ENCODE results near the gene COL17A1.

Gene COL17A1

GRCh38 chr10:104029521-104029860, 56.2 kb downstream of the COL17A1 start:
- no peak for DNase-seq

DNA sequence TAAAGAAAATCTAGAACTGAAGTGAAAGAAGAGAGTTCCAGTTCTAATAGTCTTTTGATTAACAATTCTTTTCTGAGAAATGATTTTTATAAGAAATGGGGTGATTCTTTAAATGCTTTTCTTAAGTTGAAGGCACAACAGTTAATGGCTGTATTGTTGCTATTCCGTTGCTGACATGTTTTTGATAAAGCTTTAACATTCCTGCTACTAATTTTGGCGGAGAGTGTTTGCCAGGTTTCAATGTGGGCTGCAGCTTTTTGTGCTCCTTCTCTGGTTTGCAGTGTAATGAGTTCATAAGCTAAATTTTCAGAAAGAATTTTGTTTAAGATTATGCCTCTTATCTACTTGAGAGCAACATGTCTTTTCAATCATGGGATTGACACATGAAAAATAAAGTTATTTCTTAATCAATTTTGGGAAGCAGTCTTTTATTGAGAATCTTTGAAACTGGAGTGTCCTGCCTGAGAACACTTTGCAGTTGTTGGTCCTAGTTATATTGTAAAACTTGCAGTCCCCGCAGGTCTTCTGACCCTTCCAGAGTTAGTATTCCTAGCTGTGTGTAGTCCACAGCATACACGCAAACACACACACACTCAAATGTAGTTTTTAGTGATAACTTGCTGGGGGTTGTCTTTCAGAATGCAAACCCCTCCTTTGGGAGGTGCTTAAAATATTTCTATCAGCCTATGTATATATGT, 56.7 kb downstream of the COL17A1 start:
- DNase-seq, result no peak

DNA sequence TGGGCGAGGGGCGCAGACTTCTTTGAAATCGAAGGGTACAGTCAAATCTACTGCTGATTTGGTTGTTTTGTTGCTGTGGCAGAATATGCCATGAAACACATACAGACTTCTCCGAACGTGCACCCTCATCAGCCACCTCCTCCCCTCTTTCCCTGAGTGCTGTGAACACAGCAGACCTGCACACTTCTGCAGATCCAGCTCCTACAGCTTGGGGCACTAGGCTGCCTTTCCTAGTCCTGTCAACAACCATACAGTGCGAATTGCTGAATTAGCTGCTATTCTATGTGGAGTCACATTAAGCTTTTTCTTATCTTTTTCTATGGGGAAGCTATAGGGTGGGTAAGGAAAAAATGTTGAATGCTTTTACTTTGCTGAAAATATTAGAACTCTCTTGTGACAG, 57.5 kb downstream of the COL17A1 start:
- DNase-seq, result no peak

DNA sequence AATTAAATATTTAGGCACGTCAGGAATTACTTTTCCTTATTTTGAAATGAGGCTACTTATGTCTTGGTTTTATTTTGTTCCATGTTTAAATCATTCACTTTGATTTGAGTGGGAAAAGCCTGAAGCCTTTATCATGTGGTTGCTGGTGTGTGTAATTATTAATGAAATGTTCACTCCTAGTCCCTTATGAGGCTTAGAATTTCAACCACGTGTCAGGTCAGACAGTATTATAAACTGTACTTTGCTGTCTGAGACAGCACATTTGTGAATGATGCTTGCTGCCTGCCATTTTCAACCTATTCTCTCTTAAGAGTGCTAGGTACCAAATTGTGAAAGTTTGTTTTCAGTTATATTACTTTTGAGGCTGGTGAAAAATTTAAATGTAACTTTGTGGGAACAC, 58.9 kb downstream of the COL17A1 start:
- DNase-seq, result no peak

GRCh38 chr10:104025524-104025923, 60.2 kb downstream of the COL17A1 start:
- no peak for DNase-seq

GRCh38 chr10:104022026-104022425, 63.7 kb downstream of the COL17A1 start:
- DNase-seq, result no peak

DNA sequence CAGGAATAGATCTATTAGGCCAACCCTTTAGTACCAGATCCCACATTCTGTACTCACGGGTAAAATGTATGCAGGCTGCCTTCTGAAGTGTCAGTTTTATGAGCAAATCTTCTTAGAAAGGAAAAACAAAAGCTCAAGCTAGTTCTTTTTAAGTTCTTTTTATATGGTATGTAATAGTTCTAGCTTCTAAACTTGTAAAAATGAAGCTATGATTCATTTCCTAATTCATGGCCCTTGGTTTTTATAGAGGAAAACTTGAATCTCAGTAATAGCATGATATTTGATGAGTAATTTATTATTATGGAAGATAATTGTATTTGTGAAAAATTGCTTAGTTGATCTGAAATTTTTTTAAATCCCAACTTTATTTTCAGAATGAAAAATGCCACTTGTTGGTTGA, 64.4 kb downstream of the COL17A1 start:
- DNase-seq, result no peak

- no peak for DNase-seq
Measured at GRCh38 chr10:104020020-104020419, 65.7 kb downstream of the COL17A1 start.

- no peak for DNase-seq
Measured at GRCh38 chr10:104018471-104018870, 67.2 kb downstream of the COL17A1 start.

- DNase-seq, result no peak
Measured at GRCh38 chr10:104016661-104017060, 69.0 kb downstream of the COL17A1 start.

DNA sequence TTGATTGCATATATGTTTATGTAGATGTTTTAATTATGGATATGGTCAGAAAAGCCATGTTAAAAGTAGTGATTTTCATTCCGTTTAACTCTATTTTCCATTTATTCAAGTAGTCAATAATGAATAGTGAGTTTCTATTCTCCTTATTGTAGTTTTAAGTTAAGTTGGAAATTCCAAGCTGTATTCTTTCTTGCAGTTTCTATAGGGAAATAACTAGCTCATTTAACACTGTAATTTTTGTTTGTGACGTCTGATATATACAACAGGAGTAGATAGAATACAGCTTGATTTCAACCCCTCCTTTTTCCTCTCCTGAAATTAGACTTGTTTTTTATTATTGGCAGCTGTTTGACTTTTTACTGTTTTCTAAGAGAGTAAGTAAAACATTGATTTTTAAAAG, 71.5 kb downstream of the COL17A1 start:
- DNase-seq, result no peak

DNA sequence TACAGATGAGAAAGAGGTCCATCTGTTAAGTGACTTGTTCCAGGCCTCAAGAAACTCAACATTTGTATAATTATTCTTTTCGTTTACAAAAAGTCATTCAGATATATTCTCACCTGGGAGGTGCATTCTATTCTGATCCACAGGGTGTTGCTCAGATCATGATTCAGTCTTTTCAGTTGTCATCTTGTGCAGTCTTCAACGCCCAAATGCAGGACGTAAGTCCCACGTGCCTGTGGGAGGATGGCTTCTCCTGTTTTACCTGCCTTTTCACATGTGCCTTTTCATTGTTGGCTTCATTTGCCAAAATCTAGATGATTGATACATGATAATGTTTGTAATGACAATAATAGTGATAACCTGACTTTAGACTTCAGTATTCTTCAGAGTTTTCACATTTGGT, 72.2 kb downstream of the COL17A1 start:
- no peak for DNase-seq

DNA sequence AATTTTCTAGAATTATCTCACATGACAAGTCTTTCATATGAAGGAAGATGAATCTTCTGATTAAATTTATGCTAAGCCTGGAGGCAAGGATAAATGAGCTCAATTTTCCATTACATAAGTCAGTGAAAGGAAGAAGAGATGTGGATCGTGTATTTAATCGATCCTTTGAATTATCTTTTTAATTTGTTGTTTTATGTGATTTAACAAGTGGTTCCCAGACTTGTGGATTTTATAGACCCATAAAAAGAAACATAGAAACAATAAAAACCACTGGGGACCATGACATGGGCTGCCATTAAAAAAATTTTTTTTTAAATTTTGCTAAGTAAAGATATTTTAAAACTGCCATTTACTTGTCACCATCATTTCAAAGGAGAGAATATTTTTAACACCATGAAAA, 73.8 kb downstream of the COL17A1 start:
- DNase-seq, result no peak

GRCh38 chr10:104005172-104005863, 80.4 kb downstream of the COL17A1 start:
- no peak for DNase-seq

GRCh38 chr10:104002911-104003310, 82.8 kb downstream of the COL17A1 start:
- no peak for DNase-seq

DNA sequence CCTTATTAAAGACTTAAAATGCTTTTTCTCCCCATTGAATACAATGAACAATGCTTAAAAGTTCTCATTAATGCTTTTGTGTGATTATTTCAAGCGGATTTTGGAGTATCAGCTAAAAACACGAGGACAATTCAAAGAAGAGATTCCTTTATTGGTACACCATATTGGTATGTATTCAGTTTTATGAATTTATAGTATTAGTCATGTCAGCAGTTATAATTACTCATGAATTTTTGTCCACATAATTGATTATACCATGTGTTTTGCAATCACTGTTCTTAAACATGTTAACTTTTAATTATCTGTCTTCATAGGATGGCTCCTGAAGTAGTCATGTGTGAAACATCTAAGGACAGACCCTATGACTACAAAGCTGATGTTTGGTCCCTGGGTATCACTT, 86.9 kb downstream of the COL17A1 start:
- no peak for DNase-seq

DNA sequence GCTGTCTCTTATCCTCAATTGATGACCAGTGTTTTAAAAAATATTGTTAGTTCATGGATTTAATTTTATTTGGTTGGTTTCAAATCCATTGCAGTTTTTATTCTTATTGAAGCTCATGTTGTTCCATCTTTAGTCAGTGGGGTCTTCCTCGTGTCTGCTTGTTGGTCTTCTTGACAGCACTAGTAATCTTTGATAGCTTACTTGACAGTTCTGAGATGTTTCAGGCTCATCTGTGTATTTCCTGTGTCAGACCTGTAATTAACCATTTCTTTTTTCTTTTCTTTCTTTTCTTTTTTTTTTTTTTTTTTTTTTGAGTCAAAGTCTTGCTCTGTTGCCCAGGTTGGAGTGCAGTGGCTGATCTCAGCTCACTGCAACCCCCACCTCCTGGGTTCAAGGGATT, 90.5 kb downstream of the COL17A1 start:
- DNase-seq, result no peak

DNA sequence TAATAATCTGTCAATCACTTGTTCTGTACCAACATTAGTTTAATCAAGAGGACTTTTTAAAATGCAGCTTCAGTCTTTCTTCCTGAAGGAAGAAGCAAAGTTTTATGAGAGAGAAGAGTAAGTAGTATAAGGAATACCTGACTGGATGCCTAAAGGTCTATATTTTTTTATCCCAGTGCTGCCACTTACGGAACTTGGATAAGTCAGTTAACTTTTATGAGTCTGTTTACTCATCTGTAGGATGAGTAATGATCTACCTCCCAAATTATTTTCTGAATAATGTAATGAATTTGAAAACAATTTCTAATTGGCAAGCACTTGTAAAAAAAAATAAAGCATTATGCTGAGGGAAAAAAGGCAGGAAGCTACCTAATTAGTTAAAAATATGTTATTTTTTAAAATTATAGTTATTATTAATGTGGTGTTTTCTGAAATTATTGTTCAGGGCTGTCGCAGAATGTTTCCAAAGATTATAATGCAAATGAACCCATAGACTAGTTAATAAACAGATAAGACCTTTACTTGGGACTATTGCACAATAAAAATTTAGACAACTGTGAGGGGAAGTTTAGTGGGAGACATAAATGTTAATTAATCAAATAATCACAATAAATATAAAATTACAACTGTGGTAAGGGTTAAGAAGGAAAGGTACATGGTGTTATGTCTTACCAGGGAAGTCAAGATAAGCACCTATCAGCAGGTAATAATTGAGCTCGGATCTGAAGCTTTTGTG, 94.1 kb downstream of the COL17A1 start:
- DNase-seq, result no peak

GRCh38 chr10:103990531-103990930, 95.1 kb downstream of the COL17A1 start:
- no peak for DNase-seq

- DNase-seq, result no peak
Measured at GRCh38 chr10:103990121-103990520, 95.6 kb downstream of the COL17A1 start.

DNA sequence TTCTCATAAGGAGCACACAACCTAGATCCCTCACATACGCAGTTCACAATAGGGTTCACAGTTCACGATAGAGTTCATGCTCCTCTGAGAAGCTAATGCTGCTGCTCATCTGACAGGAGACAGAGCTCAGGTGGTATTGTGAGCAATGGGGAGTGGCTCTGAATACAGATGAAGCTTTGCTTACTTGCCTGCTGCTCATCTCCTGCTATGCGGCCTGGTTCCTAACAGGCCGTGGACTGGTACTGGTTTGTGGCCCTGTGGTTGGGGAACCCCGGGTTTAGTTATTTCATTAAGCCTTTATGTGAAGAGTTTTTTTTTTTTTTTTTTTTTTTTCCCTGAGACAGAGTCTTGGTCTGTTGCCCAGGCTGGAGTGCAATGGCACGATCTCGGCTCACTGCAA, 99.3 kb downstream of the COL17A1 start:
- no peak for DNase-seq

GRCh38 chr10:103985726-103986125, 100.0 kb downstream of the COL17A1 start:
- DNase-seq, result no peak

DNA sequence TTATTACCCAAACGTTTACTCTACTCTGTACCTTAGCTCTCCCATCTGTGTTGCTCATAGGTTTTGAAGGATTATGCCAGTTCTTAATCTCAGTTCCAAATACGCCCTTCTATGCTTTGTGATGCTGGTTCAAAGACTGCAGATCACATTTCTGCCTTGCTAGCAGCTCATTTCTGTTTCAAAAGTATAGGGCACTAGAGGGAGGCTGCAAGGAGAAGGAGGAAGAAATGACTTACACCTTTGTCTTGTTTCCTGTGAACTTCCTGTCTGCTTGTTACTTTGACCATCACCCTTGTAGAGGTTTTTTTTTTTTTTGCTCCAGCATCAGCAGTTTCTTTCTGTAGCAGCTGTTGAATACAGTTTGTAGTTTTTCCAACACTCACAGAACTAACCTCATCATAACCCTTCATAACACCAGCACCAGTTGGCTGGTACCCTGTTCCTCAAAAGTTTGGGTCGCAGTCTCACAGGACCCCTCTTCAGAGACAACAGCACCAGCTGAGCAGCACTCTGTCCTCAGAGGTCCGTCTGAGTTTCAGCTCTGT, 102.2 kb downstream of the COL17A1 start:
- no peak for DNase-seq

- DNase-seq, result no peak
Measured at GRCh38 chr10:103982639-103983038, 103.0 kb downstream of the COL17A1 start.
